Stimulated activated naive CD8-positive, alpha-beta T cell treated with anti-CD3 and anti-CD28 coated beads, Interleukin-15, amount 100 ng/mL, for 72 hours (primary cell): ENCODE results near the gene PLPP7.
"Not testable (repeated sequence)": the region's sequence is repeated elsewhere in the genome, so short reads cannot be mapped to it uniquely, and the experiment has no call there.

Experiments
- ATAC-seq: fragments of 150-1000 bp; cut with Tn5 transposase; 2 replicates; pipeline ENCODE4 v1.10.0; 2021; ENCODE audit warnings: mild to moderate bottlenecking, moderate library complexity
- DNase-seq, 2 donors: peaks; one replicate each; pipeline ENCODE4 v3.0.0; 2021 to 2022
- H3K27ac Mint-ChIP-seq, 2 donors: one replicate each; pipeline ENCODE4 v1.8.0; 2022; ENCODE audit warnings: mild to moderate bottlenecking in 2 of 2, mixed read lengths in 2 of 2, moderate library complexity in 2 of 2
- H3K27me3 Mint-ChIP-seq: one replicate; pipeline ENCODE4 v1.8.0; 2022; ENCODE audit warnings: mixed read lengths
- H3K4me1 Mint-ChIP-seq: one replicate; pipeline ENCODE4 v1.8.0; 2022; ENCODE audit warnings: mild to moderate bottlenecking, mixed read lengths
- H3K4me3 Mint-ChIP-seq, 2 donors: one replicate each; pipeline ENCODE4 v1.8.0; 2022; ENCODE audit warnings: mild to moderate bottlenecking in 2 of 2, mixed read lengths in 2 of 2, moderate library complexity in 1 of 2
- H3K9me3 Mint-ChIP-seq, 2 donors: one replicate each; pipeline ENCODE4 v1.8.0; 2022; ENCODE audit warnings: mixed read lengths in 2 of 2

Gene PLPP7

GRCh38 chr9:131260751-131261452, 28.6 kb upstream of the PLPP7 start:
- no peaks in the 10 kb centered on the region for H3K27me3 Mint-ChIP-seq
- H3K4me1 Mint-ChIP-seq, result peaks cover 83% of the 10 kb centered on the region
- peak overlapping the region in 1 of 2 donors; percentile 76 for H3K27ac Mint-ChIP-seq
- DNase-seq (no peak), ATAC-seq (no peak)
- no peak overlapping the region for H3K4me3 Mint-ChIP-seq
- no peaks in the 10 kb centered on the region for H3K9me3 Mint-ChIP-seq

DNA sequence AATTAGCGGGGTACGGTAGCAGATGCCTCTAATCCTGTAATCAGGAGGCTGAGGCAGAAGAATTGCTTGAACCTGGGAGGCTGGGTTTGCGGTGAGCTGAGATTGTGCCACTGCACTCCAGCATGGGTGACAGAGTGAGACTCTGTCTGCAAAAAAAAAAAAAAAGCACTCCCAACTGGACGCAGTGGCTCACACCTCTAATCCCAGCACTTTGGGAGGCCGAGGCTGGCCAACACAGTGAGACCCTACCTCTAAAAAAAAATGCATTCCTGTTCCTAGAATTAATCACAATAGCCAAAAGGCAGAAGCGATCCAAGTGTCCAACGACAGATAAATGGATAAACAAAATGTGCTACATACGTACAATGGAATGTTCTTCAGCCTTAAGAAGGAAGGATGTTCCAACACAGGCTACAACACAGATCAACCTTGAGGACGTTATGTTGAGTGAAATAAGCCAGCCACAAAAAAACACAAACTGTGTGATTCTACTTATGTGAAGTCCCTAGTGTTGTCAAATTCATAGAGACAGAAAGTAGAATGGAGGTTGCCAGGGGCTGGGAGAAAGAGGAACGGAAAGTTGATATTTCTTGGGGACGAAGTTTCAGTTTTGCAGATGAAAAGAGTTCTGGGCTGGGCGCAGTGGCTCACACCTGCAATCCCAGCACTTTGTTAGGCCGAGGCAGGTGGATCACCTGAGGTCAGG, 27.0 kb upstream of the PLPP7 start:
- Mint-ChIP-seq H3K9me3 (no peaks in the 10 kb centered on the region), H3K4me3 (peak overlapping the region; percentile 10 to 50), H3K4me1 (peaks cover 94% of the 10 kb centered on the region), H3K27ac (peak overlapping the region; percentile 2 to 68), H3K27me3 (no peaks in the 10 kb centered on the region)
- DNase-seq (no peak), ATAC-seq (no peak)

- Mint-ChIP-seq H3K4me3 (peak overlapping the region; percentile 10 to 50), H3K27ac (peak overlapping the region; percentile 2 to 68), H3K4me1 (peaks cover 91% of the 10 kb centered on the region)
- H3K27me3 Mint-ChIP-seq, DNase-seq, H3K9me3 Mint-ChIP-seq, ATAC-seq: not testable (repeated sequence)
Measured at GRCh38 chr9:131263033-131263343, 26.5 kb upstream of the PLPP7 start.

DNA sequence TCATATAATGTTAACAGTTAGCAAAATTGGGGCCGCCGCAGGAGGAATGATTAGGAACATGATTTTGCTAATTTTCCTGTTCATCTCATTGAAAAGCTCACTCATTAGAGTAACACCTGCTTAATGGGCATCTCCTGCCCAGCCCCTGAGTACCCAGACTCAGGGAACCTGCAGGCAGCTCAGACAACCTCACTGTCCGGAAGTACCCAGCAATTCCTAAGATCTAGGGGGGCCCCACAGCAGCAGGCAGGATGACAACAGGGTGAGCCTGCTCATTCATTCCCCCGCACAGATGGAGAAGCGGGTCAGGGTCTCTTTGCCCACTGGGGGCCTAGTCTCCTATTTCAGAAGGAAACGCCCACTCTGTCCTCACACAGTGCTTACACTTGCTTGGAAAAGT, 25.8 kb upstream of the PLPP7 start:
- peak overlapping the region; percentile 50 to 87 for H3K27ac Mint-ChIP-seq

GRCh38 chr9:131264231-131264630, 25.3 kb upstream of the PLPP7 start:
- DNase-seq, result peak in 1 of 2 donors; percentile 47
- Mint-ChIP-seq H3K9me3 (no peaks in the 10 kb centered on the region), H3K4me3 (peak overlapping the region; percentile 79 to 81), H3K27ac (peak overlapping the region; percentile 50 to 87), H3K27me3 (no peaks in the 10 kb centered on the region), H3K4me1 (peaks cover 91% of the 10 kb centered on the region)
- peak; percentile 29 for ATAC-seq

More for the DNA sequence above, 25.8 kb upstream of the PLPP7 start:
- DNase-seq (no peak), ATAC-seq (no peak)
- Mint-ChIP-seq H3K4me3 (peak overlapping the region; percentile 79 to 81), H3K9me3 (no peaks in the 10 kb centered on the region), H3K4me1 (peaks cover 91% of the 10 kb centered on the region), H3K27me3 (no peaks in the 10 kb centered on the region)

GRCh38 chr9:131266266-131267229, 23.0 kb upstream of the PLPP7 start:
- peaks cover 95% of the 10 kb centered on the region for H3K4me1 Mint-ChIP-seq
- H3K9me3 Mint-ChIP-seq, result no peaks in the 10 kb centered on the region
- ATAC-seq (peak; percentile 22), DNase-seq (peak in 1 of 2 donors; percentile 42)
- no peaks in the 10 kb centered on the region for H3K27me3 Mint-ChIP-seq
- peak overlapping the region; percentile 79 to 81 for H3K4me3 Mint-ChIP-seq
- peak overlapping the region; percentile 84 to 96 for H3K27ac Mint-ChIP-seq

DNA sequence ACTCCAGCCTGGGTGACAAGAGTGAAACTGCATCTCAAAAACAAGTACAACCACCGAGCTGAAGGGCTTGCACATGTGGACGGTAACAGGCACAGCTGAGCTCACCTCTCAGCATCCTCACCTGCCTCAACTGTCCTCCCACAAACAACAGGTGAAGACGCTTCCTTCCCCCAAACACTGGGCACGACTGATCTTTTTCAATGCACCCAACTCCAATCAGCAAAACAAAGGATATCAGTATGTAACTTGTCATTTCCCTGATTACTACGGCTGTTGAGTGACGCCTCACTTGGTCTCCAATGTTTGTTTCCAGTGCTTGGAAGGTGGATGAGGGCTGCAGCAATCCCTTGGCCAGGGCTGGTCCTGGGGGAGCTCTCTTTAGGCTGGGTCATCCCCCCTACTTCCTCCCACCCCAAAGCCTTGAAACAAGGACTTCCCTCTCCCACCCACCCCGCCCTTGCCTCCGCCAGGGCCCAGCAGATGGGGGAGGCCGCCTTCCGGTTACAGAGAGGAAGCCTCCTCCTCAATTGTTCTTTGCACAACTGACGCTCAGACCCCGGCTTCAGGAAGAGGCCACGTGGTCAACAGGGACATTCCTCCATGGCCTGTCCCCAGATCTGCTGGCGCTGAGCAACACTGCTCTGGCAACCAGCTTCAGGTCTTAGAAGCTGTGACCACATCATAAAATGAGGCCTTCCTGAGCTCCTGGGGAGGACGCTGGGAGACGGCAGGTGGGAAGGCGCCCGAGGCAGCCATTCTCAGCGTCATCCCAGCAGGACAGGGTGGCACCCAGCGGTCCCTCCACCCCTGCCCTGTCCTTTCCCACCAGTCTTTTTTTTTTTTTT, 19.1 kb upstream of the PLPP7 start:
- H3K27me3 Mint-ChIP-seq, result no peaks in the 10 kb centered on the region
- H3K27ac Mint-ChIP-seq, result peak overlapping the region; percentile 84 to 90
- peak; percentile 41 to 75 for DNase-seq
- peak overlapping the region; percentile 91 to 92 for H3K4me3 Mint-ChIP-seq
- no peaks in the 10 kb centered on the region for H3K9me3 Mint-ChIP-seq
- peak; percentile 44 for ATAC-seq
- H3K4me1 Mint-ChIP-seq, result peaks cover 74% of the 10 kb centered on the region

DNA sequence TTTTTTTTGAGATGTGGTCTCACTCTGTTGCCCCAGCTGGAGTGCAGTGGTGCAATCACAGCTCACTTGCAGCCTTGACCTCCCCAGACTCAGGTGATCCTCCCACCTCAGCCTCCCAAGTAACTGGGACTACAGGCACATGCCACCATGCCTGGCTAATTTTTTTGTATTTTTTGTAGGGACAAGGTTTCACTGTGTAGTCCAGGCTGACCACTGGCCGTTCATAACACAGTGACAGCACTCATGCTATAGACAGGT, 18.6 kb upstream of the PLPP7 start:
- H3K9me3 Mint-ChIP-seq, ATAC-seq, DNase-seq, H3K27me3 Mint-ChIP-seq: not testable (repeated sequence)
- Mint-ChIP-seq H3K4me3 (peak overlapping the region; percentile 91 to 92), H3K27ac (peak overlapping the region; percentile 84 to 90), H3K4me1 (peaks cover 69% of the 10 kb centered on the region)

DNA sequence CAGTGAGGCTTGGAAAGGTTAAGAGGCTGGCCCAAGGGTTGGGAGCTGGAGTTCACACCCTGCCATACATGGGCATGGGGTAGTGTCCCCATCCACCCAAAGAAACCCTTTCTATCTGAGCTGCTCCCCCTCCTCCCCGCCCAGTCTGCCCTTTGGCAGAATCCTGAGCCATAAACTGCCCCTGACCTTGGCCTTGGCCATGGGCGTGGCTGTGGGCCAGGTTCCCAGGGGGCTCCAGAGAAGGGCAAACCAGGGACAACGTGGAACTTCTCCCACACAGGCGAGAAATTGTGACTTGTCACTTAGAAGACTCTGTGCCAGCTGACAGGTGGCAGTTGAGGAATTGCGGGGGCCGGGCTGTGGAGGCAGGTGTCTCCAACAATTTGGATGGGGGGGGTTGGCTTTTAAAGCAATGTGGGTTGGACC, 18.0 kb upstream of the PLPP7 start:
- no peaks in the 10 kb centered on the region for H3K9me3 Mint-ChIP-seq
- peak overlapping the region; percentile 87 to 90 for H3K27ac Mint-ChIP-seq
- ATAC-seq (no peak), DNase-seq (no peak)
- no peaks in the 10 kb centered on the region for H3K27me3 Mint-ChIP-seq
- peak overlapping the region; percentile 91 to 92 for H3K4me3 Mint-ChIP-seq
- peaks cover 63% of the 10 kb centered on the region for H3K4me1 Mint-ChIP-seq

GRCh38 chr9:131272212-131272611, 17.3 kb upstream of the PLPP7 start:
- DNase-seq, result no peak
- Mint-ChIP-seq H3K27me3 (no peaks in the 10 kb centered on the region), H3K4me1 (peaks cover 56% of the 10 kb centered on the region), H3K27ac (peak overlapping the region; percentile 89 to 96), H3K4me3 (peak overlapping the region; percentile 91 to 92), H3K9me3 (no peaks in the 10 kb centered on the region)
- no peak for ATAC-seq

DNA sequence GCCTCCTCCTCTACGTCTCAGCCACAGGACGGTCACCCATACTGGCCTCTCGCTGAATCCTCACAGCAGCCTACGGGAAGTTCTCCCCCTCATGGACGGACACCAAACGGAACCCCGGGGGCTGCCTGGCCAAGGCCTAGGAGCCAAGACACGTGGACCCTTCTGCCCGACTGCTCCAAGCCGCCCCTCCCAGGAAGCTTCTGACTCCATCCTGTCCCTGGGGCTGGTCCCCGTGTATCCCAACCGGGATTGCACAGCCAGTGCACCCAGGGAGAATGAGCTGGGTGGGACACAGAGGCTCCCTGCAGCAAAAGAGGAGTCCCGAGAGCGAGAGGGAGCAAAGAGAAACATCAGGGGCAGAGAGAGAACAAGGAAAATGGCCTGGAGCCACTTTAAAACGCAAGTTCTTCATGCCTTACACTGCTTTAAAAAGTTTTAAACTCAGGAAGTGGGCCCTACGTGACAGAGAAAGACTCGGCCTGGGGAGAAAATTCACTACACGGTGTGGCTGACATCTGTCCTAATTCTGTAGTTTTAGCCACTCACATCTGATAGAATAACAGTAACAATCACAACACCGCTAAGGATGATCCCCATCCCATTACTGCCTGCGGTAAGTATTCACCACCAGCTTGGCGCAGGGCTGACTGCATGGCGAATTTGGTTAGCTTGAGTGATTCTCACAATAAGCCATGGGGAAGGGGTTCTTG, 16.2 kb upstream of the PLPP7 start:
- DNase-seq, result peak in 1 of 2 donors; percentile 44
- H3K4me3 Mint-ChIP-seq, result peak overlapping the region; percentile 91 to 92
- peak overlapping the region; percentile 98 for H3K27ac Mint-ChIP-seq
- no peaks in the 10 kb centered on the region for H3K27me3 Mint-ChIP-seq
- peaks cover 53% of the 10 kb centered on the region for H3K4me1 Mint-ChIP-seq
- ATAC-seq, result no peak
- H3K9me3 Mint-ChIP-seq, result no peaks in the 10 kb centered on the region

DNA sequence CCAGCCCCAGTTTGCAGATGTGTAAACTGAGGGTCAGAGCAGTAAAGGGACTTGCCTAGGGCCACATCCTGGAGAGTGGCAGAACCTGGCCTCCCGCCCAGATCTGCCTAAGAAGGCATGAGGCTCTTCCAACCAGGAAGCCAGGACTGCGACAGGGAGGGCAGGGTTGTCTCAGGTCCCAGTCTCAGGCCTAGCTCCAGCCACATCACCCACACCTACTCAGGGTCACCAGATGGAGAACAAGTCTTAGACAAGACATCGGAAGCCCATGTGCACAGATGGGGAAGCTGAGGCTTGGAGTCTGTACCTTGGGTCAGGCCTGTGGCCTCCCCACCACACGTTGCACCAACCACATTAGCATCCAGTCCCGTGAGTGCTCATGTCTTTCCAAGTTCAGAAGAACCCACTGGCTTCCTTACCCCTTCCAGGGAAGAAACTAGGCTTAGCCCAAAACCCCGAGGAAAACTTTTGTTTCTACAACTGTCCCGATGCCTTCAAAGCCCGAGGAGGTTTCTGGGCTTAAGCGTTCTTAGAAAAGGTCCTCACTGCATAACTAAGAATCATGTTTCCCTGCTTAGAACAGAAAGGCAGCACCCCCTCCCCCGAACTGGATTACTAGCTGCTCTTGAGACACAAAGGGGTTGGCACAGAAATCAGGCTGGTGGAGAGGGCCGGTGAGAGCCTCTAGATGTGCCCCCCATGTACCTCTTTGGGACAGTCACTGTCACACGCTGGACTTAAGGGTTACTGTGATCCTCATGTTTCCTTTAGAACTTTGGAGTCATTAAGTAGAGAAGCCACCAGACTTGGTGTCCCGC, 15.5 kb upstream of the PLPP7 start:
- Mint-ChIP-seq H3K4me3 (peak overlapping the region; percentile 91 to 92), H3K4me1 (peaks cover 54% of the 10 kb centered on the region), H3K27me3 (no peaks in the 10 kb centered on the region), H3K27ac (peak overlapping the region; percentile 98), H3K9me3 (no peaks in the 10 kb centered on the region)
- DNase-seq (peak in 1 of 2 donors; percentile 36), ATAC-seq (no peak)

DNA sequence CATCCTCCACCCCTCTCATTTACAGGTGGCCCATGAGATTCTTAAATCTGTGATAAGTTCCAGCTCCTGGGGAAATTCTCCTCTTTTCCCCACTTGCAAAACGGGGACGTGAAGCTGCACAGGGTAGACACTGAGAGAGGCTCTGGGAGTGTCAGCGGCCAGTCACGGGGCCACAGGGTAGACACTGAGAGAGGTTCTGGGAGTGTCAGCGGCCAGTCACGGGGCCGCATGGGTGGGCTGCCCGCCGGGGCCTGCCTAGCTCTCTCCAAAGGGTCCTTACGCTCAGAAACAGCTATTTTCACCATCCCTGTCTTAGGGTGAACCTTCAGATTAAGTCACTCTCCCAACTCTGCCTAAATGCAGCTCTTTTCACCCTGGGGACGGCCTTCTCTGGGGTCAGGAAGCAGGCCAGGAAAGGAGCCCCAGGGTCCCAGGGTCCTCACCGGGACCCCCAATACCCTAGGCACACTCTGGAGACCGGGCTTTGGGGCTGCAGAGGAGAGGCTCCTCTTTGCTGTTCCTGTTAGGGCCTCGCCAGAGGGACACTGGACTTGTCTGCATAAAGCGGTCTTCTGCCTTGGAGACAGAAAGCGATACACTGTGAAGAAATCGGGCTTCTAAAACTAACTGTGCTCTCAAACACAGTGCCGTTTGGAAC, 14.7 kb upstream of the PLPP7 start:
- peak; percentile 18 for ATAC-seq
- H3K4me3 Mint-ChIP-seq, result peak overlapping the region; percentile 91 to 92

More for the DNA sequence above, 14.7 kb upstream of the PLPP7 start:
- no peaks in the 10 kb centered on the region for H3K27me3 Mint-ChIP-seq
- peak overlapping the region; percentile 98 for H3K27ac Mint-ChIP-seq
- no peak for DNase-seq
- H3K9me3 Mint-ChIP-seq, result no peaks in the 10 kb centered on the region
- H3K4me1 Mint-ChIP-seq, result peaks cover 49% of the 10 kb centered on the region
